A673 (cell line): ENCODE measurements around the gene CASZ1. TPM values are rescaled to one million over a fixed set of nuclear protein-coding genes. Genes with fewer than 3 reads are reported as not detected.

Source experiments
- BruUV-seq: library from RNA; stranded (reverse); fragments of 400-500 nt; replicated peaks from 2 replicates; lab custom pipeline; 2021; lab: Mats Ljungman, UMichigan
- CTCF ChIA-PET: fragments of 300-600 bp; sonication (Branson Sonifier 250); formaldehyde crosslinking; loops from one replicate; lab custom pipeline; 2022; ENCODE audit warnings: antibody characterized with exemption; lab: Charles Lee
- POLR2A ChIA-PET: fragments of 300-600 bp; sonication (Branson Sonifier 250); formaldehyde crosslinking; loops from one replicate; lab custom pipeline; 2022; ENCODE audit warnings: antibody characterized with exemption; ENCODE audit not compliant: low non-redundant PET; lab: Charles Lee
- DNase-seq: peaks from one replicate; pipeline ENCODE4 v3.0.0-alpha.2; 2015; ENCODE audit warnings: low spot score
- H3K27ac ChIP-seq: fragments of 200-600 bp; sonication (generic); 2 replicates; pipeline ENCODE4 v1.5.1; 2016; ENCODE audit warnings: mixed run types, low read depth, mild to moderate bottlenecking, mixed read lengths, antibody characterized with exemption, low read length; ENCODE audit not compliant: poor library complexity, severe bottlenecking
- H3K27me3 ChIP-seq: fragments of 200-600 bp; sonication (generic); replicated peaks from 2 replicates; pipeline ENCODE4 v1.6.1; 2017; ENCODE audit warnings: mixed run types, low read depth, mild to moderate bottlenecking, mixed read lengths, antibody characterized with exemption, low read length; ENCODE audit not compliant: insufficient read depth, poor library complexity
- H3K36me3 ChIP-seq: fragments of 200-600 bp; sonication (generic); 2 replicates; pipeline ENCODE4 v1.6.1; 2016; ENCODE audit warnings: mixed run types, mild to moderate bottlenecking, mixed read lengths, antibody characterized with exemption, low read length; ENCODE audit not compliant: insufficient read depth, poor library complexity, severe bottlenecking
- H3K4me1 ChIP-seq: fragments of 200-600 bp; sonication (generic); 2 replicates; pipeline ENCODE4 v1.6.1; 2017; ENCODE audit warnings: mixed run types, mild to moderate bottlenecking, mixed read lengths, antibody characterized with exemption, low read length; ENCODE audit not compliant: insufficient read depth, poor library complexity, severe bottlenecking
- H3K4me3 ChIP-seq: fragments of 200-600 bp; sonication (generic); 2 replicates; pipeline ENCODE4 v1.5.1; 2016; ENCODE audit warnings: low read depth, mixed run types, mild to moderate bottlenecking, mixed read lengths, low read length; ENCODE audit not compliant: poor library complexity, severe bottlenecking
- H3K9me3 ChIP-seq: fragments of 200-600 bp; sonication (generic); 2 replicates; pipeline ENCODE4 v1.6.1; 2016; ENCODE audit warnings: mixed run types, low read depth, mild to moderate bottlenecking, mixed read lengths, antibody characterized with exemption, low read length; ENCODE audit not compliant: poor library complexity, severe bottlenecking
- EZH2 ChIP-seq: fragments of 200-600 bp; sonication (generic); IDR thresholded peaks from 2 replicates; pipeline ENCODE4 v1.6.1; 2017; ENCODE audit warnings: borderline replicate concordance, low read depth, mild to moderate bottlenecking, mixed read lengths, antibody characterized with exemption, low read length; ENCODE audit not compliant: poor library complexity, severe bottlenecking
- intact Hi-C: fragments of 100-400 bp; cut with micrococcal nuclease; formaldehyde crosslinking; loops from one replicate; pipeline ENCODE4 v1.10.0; 2022; ENCODE audit not compliant: unreplicated experiment
- total RNA-seq: library from RNA; stranded (reverse); gene quantifications from 2 replicates; pipeline ENCODE4 v1.2.3, GENCODE V29; 2021
- TF ChIP-seq, protein P1 (sequence below): fragments of 300-800, 200-600 bp; sonication (generic); conservative IDR thresholded peaks from 2 replicates; pipeline ENCODE4 v1.5.1; 2017; ENCODE audit warnings: low read depth, mild to moderate bottlenecking, antibody characterized with exemption, low read length, moderate library complexity, mixed read lengths

Gene CASZ1
- total RNA-seq, 1 experiment from 2014 or later = 1.9 TPM

DNA sequence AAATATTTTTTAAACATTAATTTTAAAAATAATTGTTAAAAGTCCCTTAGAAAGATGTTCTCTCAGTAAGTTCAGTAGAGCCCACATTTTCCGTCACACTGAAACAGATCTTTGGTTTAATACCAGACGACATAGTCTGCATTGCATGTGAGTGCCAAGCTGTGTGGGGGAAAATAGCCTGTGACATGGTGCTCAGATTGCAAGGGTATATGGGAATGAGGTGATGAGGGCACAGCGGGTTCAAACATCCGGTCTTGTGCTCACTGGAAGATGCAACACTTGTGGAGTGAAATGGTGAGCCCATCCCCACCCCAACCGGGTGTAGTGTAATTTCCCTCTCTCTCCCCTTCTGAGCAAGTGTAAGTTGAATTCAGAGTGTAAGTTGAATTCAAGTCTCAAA is 207.4 kb downstream of the CASZ1 start:
- no TSS peak for BruUV-seq
- ChIA-PET CTCF (no interaction called here), POLR2A (no interaction called here)
- no peaks in the 10 kb centered on the region for H3K36me3 ChIP-seq
- H3K4me1 ChIP-seq = peaks cover 4% of the 10 kb centered on the region
- no peaks in the 10 kb centered on the region for H3K27me3 ChIP-seq
- H3K9me3 ChIP-seq = no peaks in the 10 kb centered on the region
- no peak overlapping the region for H3K27ac ChIP-seq
- TF ChIP-seq, protein P1, sequence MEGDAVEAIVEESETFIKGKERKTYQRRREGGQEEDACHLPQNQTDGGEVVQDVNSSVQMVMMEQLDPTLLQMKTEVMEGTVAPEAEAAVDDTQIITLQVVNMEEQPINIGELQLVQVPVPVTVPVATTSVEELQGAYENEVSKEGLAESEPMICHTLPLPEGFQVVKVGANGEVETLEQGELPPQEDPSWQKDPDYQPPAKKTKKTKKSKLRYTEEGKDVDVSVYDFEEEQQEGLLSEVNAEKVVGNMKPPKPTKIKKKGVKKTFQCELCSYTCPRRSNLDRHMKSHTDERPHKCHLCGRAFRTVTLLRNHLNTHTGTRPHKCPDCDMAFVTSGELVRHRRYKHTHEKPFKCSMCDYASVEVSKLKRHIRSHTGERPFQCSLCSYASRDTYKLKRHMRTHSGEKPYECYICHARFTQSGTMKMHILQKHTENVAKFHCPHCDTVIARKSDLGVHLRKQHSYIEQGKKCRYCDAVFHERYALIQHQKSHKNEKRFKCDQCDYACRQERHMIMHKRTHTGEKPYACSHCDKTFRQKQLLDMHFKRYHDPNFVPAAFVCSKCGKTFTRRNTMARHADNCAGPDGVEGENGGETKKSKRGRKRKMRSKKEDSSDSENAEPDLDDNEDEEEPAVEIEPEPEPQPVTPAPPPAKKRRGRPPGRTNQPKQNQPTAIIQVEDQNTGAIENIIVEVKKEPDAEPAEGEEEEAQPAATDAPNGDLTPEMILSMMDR = no peak
- TF ChIP-seq EZH2 = no peak
- H3K4me3 ChIP-seq = no peak overlapping the region
- no peak for DNase-seq
- intact Hi-C loops = no loop called here

DNA sequence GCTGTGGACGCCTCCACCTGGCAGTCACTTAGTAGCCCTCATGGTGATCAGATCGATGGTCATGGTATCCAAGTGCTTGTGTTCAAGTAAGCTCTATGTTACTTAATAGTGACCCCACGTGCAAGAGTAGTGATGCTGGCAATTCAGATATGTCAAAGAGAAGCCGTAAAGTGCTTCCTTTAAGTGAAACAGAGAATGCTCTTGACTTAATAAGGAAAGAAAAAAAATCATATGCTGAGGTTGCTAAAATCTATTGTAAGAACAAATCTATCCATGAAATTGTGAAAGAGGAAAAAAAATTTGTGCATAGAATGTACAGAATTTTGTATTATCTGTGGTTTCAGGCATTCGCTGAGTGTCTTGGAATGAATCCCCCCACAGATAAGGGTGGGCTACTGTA is 207.8 kb downstream of the CASZ1 start:
- Histone ChIP-seq H3K9me3 (no peaks in the 10 kb centered on the region), H3K4me1 (peaks cover 4% of the 10 kb centered on the region), H3K4me3 (no peak overlapping the region), H3K27ac (no peak overlapping the region), H3K27me3 (no peaks in the 10 kb centered on the region), H3K36me3 (no peaks in the 10 kb centered on the region)
- ChIA-PET POLR2A (no interaction called here), CTCF (no interaction called here)
- DNase-seq = no peak
- no TSS peak for BruUV-seq
- TF ChIP-seq, protein P1 = no peak
- no peak for TF ChIP-seq EZH2
- intact Hi-C loops = no loop called here

Other genes with a start within 250 kb of the CASZ1 start
- gene TARDBP, start 216.0 kb upstream of the CASZ1 start, total RNA-seq = 261 and 283 TPM in 2 replicates